Large intestine (tissue), 3 donors: ENCODE results near the gene RNF157. TPM values are rescaled to one million over a fixed set of nuclear protein-coding genes. Genes with fewer than 3 reads are reported as not detected.

Experiments
- DNase-seq, 2 donors: peaks; one replicate each; pipeline versions ENCODE4 v3.0.0 to v3.0.0-alpha.2; 2013
- H3K27ac ChIP-seq: one replicate; pipeline ENCODE4 v1.5.1; 2013; ENCODE audit warnings: low read length
- H3K27me3 ChIP-seq: 2 replicates; pipeline ENCODE4 v1.6.1; 2013; ENCODE audit warnings: low read length; ENCODE audit not compliant: control insufficient read depth, insufficient read depth
- H3K36me3 ChIP-seq: 2 replicates; pipeline ENCODE4 v1.6.1; 2013; ENCODE audit warnings: low read length; ENCODE audit not compliant: control insufficient read depth, insufficient read depth
- H3K4me1 ChIP-seq: one replicate; pipeline ENCODE4 v1.6.1; 2013; ENCODE audit warnings: low read length; ENCODE audit not compliant: control insufficient read depth, insufficient read depth
- H3K4me3 ChIP-seq: one replicate; pipeline ENCODE4 v1.5.1; 2013; ENCODE audit warnings: low read length
- H3K9me3 ChIP-seq: one replicate; pipeline ENCODE4 v1.6.1; 2013; ENCODE audit warnings: mild to moderate bottlenecking, low read depth, low read length, moderate library complexity; ENCODE audit not compliant: control insufficient read depth
- WGBS: methylation state at CpG from one replicate; pipeline ENCODE4 v1.1.5; 2013; ENCODE audit warnings: low lambda C conversion rate; ENCODE audit not compliant: insufficient coverage; 5-methylcytosine and 5-hydroxymethylcytosine counted together
- polyA plus RNA-seq: library from polyadenylated mRNA; unstranded; fragments of 120-200 nt; gene quantifications from one replicate; pipeline ENCODE4 v1.2.1, GENCODE V29; 2013

RNF157 gene
- polyA plus RNA-seq, 1 donor = 19.2 TPM

- no peak overlapping the region for H3K27ac ChIP-seq
These were observed 118.3 kb downstream of the RNF157 start for GRCh38 chr17:76121932-76122430.

GRCh38 chr17:76120658-76121008 lies 119.7 kb downstream of the RNF157 start:
- DNase-seq = no peak
- Histone ChIP-seq H3K9me3 (no peaks in the 10 kb centered on the region), H3K4me3 (no peak overlapping the region), H3K4me1 (peaks cover 3% of the 10 kb centered on the region), H3K27ac (no peak overlapping the region), H3K36me3 (no peaks in the 10 kb centered on the region), H3K27me3 (no peaks in the 10 kb centered on the region)
- WGBS = no CpG with 5 or more reads among the region's 5 CpGs

More at GRCh38 chr17:76121932-76122430, 118.3 kb downstream of the RNF157 start:
- Histone ChIP-seq H3K4me1 (peaks cover 3% of the 10 kb centered on the region), H3K36me3 (no peaks in the 10 kb centered on the region), H3K4me3 (peak overlapping the region; percentile 24), H3K27me3 (no peaks in the 10 kb centered on the region), H3K9me3 (no peaks in the 10 kb centered on the region)
- DNase-seq = peak in 1 of 2 donors; percentile 17
- WGBS = no CpG with 5 or more reads among the region's 42 CpGs

GRCh38 chr17:76119409-76120371 lies 120.6 kb downstream of the RNF157 start:
- peaks cover 3% of the 10 kb centered on the region for H3K4me1 ChIP-seq
- H3K36me3 ChIP-seq = no peaks in the 10 kb centered on the region
- no CpG with 5 or more reads among the region's 19 CpGs for WGBS
- DNase-seq = no peak
- H3K27me3 ChIP-seq = no peaks in the 10 kb centered on the region
- H3K27ac ChIP-seq = no peak overlapping the region
- no peaks in the 10 kb centered on the region for H3K9me3 ChIP-seq
- no peak overlapping the region for H3K4me3 ChIP-seq

- no peaks in the 10 kb centered on the region for H3K9me3 ChIP-seq
- no CpG with 5 or more reads among the region's 7 CpGs for WGBS
- no peak overlapping the region for H3K4me3 ChIP-seq
- H3K27ac ChIP-seq = no peak overlapping the region
- no peaks in the 10 kb centered on the region for H3K4me1 ChIP-seq
- no peaks in the 10 kb centered on the region for H3K36me3 ChIP-seq
- H3K27me3 ChIP-seq = no peaks in the 10 kb centered on the region
- no peak for DNase-seq
These were observed 125.0 kb downstream of the RNF157 start for GRCh38 chr17:76115138-76115754.

- no peaks in the 10 kb centered on the region for H3K4me1 ChIP-seq
- DNase-seq = no peak
- no peaks in the 10 kb centered on the region for H3K36me3 ChIP-seq
- no CpG with 5 or more reads among the region's 2 CpGs for WGBS
- no peaks in the 10 kb centered on the region for H3K27me3 ChIP-seq
- H3K4me3 ChIP-seq = no peak overlapping the region
- H3K27ac ChIP-seq = no peak overlapping the region
- H3K9me3 ChIP-seq = no peaks in the 10 kb centered on the region
These were observed 128.3 kb downstream of the RNF157 start for GRCh38 chr17:76111956-76112355.

- Histone ChIP-seq H3K27me3 (no peaks in the 10 kb centered on the region), H3K4me1 (peaks cover 13% of the 10 kb centered on the region), H3K36me3 (no peaks in the 10 kb centered on the region), H3K4me3 (no peak overlapping the region), H3K9me3 (peaks cover 3% of the 10 kb centered on the region), H3K27ac (no peak overlapping the region)
- WGBS = 85% methylated on average over 2 of the region's 6 CpGs
- DNase-seq = no peak
These were observed 132.8 kb downstream of the RNF157 start for GRCh38 chr17:76107509-76107908.

GRCh38 chr17:76106703-76107102 lies 133.6 kb downstream of the RNF157 start:
- no CpG with 5 or more reads among the region's 3 CpGs for WGBS
- Histone ChIP-seq H3K4me1 (peaks cover 16% of the 10 kb centered on the region), H3K9me3 (peaks cover 3% of the 10 kb centered on the region), H3K27me3 (no peaks in the 10 kb centered on the region), H3K36me3 (peaks cover 5% of the 10 kb centered on the region), H3K4me3 (no peak overlapping the region), H3K27ac (peak overlapping the region; percentile 45)
- no peak for DNase-seq

- H3K27ac ChIP-seq = peak overlapping the region; percentile 12
- H3K4me1 ChIP-seq = peaks cover 16% of the 10 kb centered on the region
- H3K36me3 ChIP-seq = peaks cover 18% of the 10 kb centered on the region
- H3K9me3 ChIP-seq = peaks cover 3% of the 10 kb centered on the region
- DNase-seq = peak; percentile 38 to 55
- no CpG with 5 or more reads among the region's 5 CpGs for WGBS
- H3K4me3 ChIP-seq = no peak overlapping the region
- no peaks in the 10 kb centered on the region for H3K27me3 ChIP-seq
These were observed 135.4 kb downstream of the RNF157 start for GRCh38 chr17:76104896-76105231.

- peaks cover 16% of the 10 kb centered on the region for H3K4me1 ChIP-seq
- peak overlapping the region; percentile 76 for H3K4me3 ChIP-seq
- 100% methylated on average over 1 of the region's 29 CpGs for WGBS
- H3K36me3 ChIP-seq = peaks cover 24% of the 10 kb centered on the region
- peaks cover 3% of the 10 kb centered on the region for H3K9me3 ChIP-seq
- DNase-seq = no peak
- H3K27ac ChIP-seq = peak overlapping the region; percentile 75
- no peaks in the 10 kb centered on the region for H3K27me3 ChIP-seq
These were observed 136.0 kb downstream of the RNF157 start for GRCh38 chr17:76104140-76104895.
